ENCODE data around the gene SHOC2. TPM values are rescaled to one million over a fixed set of nuclear protein-coding genes. Genes with fewer than 3 reads are reported as not detected.

SHOC2 gene
- polyA plus RNA-seq, 5 donors = 29.4 to 43.0 (median 35.9) TPM

DNA sequence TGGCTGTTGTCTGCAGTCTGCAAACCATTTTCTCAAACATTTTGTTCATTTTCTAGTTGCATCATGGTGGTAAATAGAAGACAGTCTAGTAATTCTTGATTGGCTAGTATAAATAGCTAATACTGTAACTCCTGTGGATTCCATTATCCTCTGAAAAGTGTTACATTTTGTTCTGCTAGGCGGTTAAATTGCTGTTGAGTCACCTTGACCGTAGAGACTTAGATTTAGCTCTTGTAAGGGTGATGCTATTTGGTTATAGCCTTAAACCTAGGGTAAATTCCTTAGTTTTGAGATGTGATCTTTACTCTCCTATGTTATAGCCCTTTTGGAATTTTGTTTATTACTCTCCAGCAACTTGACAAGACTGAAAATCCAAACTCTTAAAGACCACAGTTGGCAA is 58.8 kb downstream of the SHOC2 start:
- no peak for DNase-seq

DNA sequence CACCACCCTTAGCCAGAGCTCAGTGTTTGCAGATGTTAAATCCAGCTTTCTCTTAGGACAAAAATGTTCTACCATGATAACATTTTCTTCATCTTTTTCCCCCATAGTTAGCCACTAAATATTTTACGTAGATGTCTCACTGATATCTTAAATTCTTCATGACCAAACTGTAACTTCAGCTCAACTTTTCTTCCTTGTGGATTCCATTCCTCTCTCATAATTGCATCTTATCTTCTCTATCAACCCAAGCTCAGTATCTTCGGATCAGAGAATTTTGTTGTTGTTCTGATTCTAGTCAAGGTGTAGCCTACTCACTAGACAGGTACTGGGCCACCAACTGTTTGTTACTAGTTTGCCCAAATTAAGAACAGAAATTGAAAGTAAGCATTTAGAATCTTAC is 60.2 kb downstream of the SHOC2 start:
- DNase-seq = no peak

DNA sequence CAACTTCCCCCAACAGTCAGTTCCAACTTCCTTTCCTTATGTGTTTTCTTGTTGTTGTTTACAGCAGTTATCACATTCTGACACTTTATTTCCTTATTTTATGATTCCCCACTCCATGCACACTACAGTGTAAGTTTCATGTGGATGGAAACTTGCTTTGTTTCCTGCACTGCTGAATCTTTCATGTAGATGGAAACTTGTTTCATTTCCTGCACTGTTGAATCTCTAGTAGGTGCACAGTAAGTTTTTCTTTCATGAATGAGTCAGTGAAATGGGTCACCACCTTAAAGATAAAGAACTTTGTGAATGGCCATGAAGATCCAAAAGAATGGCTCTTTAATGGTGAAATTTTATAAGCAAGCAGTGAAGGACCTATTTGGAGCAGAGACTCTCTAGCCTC is 61.4 kb downstream of the SHOC2 start:
- DNase-seq = no peak

DNA sequence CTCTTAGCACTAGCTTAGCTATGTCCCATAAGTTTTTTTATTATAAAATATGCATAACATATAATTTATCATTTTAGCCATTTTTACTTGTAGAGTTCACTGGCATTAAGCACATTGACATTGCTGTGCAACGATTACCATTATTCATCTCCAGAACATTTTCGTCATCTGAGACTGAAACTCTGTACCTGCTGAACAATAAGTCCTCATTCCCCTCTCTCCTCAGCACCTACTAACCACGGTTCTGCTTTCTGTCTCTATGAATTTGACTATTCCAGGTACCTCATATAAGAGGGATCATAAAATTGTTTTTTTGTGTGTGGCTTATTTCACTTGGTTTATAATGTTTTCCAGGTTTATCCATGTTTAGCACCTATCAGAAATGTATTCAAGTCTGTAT is 64.1 kb downstream of the SHOC2 start:
- no peak for DNase-seq

DNA sequence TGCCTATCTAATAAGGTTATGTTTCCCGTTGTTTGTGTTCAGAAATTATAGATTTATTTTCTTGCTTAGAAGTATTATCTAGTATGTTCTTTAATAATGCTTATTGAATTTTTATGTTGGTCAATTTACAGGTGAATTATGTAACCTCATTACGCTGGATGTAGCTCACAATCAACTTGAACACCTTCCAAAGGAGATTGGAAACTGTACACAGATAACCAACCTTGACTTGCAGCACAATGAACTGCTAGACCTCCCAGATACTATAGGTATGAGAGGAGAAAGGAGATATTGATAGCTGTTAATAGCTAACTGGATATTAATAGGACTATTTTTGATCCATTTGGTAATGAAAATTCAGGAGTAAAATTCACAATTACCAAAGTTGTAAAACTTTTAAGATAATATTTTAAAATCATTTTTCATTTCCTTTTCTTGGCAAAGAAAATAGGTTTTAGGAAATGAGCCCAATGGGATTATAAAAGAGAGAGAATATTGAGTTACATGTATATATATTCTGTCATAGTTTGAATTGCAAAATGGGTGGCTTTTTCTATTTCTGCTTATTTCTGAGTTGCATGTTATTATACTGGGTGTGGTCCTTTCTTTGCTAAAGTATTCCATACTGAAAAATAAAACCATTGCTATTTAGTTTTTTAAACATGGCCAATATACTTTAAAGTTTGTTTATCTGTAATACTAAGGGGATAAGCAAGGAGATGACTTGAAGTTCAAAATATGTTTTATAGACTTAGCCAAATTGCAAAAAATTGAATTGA is 66.3 kb downstream of the SHOC2 start:
- no peak for DNase-seq

DNA sequence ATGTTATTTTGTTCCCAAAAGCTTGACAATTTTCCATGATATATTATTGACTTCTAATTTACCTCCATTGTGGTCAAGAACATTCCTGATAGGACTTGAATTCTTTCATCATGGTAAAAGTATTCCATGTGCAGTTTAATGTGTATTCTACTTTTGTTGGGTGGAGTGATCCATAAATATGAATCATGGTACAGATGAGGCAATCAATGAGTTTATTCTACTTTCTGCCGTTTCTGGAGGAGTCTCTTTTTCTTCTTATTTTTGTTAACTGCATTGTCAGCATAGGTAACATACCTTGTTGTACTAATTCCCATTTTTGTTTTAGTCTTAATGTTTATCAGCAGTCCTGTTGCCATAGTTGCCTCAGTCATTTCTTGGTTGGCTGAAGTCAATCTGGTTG is 69.6 kb downstream of the SHOC2 start:
- DNase-seq = no peak

DNA sequence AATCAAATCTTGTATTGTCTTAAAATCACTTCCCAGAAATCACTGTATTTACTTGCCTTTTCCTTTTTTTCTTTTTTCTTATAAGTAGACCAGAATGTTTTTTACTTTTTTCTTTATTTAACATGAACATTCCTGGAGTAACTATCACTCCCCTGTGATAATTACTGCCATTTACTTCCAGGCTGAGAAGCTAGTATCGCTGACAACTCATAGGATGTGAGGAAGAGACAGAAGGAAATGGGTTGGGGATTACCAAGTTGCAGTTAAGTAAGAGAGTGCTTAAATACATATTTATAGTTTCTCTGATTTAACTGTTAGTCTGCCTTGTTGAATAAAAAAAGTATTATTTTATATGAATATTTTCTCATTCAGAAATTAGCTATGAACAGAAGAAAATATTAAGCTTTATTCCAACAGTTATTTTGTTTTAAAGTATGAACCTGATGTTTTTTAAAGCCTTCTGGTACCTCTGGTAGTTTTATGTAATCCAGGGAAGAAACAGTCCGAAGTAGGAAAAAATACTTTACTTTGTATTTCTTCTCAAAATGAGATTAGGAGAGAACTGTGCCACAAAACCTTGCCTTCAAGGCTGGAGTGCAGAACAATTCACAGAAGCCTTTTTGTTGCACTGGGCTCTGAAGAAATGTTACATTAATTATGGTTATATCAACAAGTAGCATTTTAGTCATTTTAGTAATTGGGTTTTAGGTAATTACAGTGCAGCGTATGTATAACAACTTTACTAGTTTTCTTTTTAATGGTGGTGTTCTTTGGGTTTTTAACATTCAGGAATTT is 72.8 kb downstream of the SHOC2 start:
- no peak for DNase-seq

DNA sequence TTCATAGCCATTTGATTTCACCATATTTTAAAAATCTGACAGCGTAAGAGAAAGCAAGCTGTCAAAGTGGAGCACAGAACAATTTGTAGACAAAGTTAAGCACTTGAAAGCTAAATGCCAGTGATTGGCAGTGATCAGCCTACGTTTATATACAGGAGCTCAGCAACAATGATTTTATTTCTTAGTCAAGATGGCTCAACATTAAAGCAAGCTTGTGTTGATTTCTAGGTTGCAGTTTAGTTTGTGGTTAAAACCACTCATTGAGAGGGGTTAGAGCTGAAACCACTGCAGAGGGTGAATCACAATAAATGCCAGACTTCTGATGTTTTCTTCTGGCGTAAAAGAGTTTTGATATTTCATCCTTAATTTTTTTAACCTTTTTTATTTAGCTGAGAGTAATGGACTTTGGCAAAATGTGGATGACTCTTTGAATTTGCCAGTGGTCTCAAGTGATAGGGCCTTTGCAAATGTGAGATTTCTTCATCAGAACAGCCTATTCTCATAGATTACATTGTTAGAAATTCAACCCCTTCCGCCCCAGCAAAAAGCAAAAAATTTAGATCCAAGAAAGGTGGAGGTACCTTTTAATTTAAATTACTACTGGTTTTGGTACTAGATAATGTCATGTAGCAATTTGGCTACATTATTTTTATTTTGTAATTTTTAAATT is 73.8 kb downstream of the SHOC2 start:
- no peak for DNase-seq

DNA sequence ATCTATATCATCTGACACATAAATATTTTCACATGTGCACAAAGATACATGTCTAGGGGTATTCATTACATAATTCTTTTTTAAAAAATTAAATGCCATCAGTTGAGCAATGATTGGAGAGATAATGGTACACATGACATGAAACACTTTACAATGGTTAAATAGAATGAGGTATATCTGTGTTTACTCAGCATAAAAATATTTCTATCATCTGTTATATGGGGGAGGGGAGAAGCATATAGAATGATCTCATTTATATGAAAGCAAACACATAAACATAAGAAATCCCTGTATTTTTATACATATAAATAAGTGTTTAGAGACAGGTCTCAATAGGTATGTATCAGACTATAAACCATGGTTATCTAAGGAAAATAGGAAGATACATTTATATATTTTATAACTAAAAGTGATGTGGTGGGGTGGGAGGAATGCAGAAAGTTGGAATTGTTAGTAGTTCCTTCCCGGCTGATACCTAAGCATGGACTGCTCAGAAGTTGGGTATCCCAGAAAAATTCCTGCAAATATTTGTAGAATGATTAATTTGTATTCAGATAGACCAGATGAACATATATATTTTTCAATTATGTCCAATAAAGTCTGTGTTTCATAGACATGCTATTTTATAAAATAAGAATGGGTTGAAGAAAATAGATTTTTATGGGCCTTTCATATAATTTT is 75.1 kb downstream of the SHOC2 start:
- DNase-seq = no peak

DNA sequence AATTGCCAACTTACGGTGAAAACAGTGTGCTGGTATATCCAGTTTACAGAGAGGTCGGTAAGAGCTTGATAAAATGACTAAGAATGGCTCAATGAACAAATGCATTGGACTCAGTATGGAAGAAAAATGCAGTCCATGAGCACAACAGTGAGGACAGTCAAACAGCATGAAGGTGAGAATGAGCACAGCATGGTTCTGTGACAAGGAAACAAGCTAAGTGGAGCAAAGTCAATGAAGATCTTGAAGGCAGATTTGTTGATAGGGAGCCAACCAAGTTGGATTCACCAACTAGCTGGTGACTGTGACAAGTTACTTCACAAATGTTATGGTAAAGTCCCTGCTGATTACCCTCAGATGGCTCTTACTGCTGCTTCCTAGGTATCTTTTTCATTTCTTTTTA is 75.9 kb downstream of the SHOC2 start:
- DNase-seq = no peak

DNA sequence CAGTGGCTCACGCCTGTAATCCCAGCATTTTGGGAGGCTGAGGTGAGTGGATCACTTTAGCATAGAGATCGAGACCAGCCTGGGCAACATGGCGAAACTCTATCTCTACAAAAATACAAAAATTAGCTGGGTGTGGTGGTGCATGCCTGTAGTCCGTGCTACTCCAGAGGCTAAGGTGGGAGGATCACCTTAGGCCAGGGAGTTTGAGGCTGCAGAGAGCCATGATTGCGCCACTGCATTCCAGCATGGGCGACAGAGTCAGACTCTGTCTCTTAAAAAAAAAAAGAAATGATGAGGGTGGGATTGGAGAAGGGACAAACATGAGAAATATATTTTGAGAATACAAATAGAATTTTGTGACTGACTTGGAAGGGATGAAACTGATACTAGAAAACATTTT is 76.9 kb downstream of the SHOC2 start:
- DNase-seq = no peak

DNA sequence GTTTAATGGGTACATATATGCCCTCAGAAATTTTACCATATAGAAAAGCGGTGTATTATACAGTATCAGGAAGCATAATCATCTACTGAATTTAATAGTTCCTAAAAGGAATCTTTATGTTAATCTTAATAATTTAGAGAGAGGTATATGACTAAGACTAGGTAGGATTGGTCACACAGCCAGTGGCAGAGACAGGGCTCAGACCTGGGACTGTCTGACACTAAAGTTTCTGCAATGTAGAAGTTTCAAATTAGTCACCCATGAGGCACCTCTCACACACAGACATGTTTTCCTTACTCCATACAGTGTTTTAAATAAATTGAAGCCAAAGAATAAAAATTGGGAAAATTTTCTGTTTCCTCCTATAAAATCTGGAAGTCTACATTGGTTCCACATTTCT is 84.6 kb downstream of the SHOC2 start:
- DNase-seq = no peak

DNA sequence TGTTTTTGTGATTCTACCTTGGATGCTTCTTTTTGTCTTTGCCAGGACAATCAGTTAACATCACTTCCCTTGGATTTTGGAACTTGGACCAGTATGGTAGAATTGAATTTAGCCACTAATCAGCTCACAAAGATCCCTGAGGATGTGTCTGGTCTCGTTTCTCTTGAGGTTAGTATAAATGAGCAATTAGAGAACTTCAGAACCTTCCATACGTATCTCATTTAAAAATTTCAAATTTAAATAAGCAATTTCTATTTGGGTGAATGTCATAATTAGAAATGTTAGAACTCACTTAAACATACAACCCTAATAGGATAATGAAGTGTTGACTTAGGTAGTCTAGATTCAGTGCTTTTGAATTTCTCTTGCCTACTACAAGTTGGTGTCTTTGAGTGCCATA is 88.1 kb downstream of the SHOC2 start:
- no peak for DNase-seq

DNA sequence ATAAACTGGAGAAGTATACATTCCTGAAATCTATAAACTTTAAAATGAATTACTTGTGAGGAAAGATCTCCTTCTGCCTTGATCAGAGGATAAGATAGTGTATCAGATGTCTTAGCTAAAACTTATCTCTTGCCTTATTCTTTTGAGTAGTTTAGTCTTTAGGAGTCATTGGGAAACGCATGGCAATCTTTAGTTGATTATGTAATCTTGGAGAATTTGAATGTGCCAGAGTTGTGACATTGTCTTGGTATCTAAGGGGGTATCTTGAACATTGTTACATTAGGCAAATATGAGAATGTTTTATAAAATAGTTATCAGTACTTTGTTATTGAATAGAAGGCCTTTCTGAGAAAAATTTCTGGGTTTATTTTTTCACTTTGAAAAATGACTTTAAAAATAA is 95.8 kb downstream of the SHOC2 start:
- no peak for DNase-seq

DNA sequence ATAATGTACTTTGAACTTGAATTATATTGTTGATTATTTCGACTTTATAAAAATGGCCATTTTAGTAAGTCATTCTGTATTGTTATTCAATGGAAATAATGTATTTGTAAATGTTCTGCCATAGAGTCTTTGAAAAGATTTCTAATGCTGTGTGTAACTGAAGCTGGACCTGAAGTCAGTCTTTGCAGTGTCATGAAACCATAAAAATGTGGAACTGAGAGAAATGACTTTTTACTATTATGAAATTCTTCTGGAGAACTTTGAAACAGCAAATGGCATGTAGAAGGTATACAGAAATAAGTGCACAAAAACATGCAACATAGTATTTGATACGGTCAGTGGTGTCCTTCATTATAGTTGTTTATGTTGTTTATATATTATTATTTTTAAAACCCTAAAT is 97.7 kb downstream of the SHOC2 start:
- DNase-seq = no peak

DNA sequence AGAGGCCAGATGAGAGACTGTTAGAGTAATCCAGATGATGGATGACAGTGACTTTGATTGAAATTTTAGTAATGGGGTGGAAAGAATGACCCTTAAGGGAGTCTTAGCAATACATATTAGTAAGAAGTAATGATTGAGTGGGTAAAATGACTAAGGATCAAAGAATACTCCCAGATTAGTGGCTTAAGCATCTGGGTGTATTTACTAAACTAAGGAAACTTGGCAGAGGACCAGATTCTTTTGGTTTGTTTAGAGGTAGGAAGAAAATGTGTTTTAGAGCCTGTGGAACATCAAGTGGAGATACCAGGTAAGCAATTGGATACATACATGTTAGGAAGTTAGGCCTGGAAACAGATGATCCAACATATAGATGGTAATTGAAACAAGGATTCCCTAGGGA is 98.6 kb downstream of the SHOC2 start:
- no peak for DNase-seq

DNA sequence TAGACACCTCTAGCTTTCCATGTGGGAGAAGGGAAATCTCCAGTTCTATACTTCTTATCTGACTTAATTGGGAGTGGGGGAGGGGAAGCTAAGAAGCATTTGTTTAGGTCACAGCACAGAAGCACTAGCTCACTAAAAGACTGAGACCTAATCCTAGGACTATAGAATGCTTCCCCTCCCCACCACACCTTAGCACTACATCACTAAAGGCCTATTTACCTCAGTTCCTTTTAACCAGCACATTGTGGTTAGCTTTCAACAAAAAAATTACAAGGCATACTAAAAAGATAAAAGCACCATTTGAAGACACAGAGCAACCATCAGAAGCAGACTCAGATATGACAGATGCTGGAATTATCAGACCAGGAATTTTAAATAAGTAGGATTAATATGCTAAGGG is 103.7 kb downstream of the SHOC2 start:
- DNase-seq = no peak

DNA sequence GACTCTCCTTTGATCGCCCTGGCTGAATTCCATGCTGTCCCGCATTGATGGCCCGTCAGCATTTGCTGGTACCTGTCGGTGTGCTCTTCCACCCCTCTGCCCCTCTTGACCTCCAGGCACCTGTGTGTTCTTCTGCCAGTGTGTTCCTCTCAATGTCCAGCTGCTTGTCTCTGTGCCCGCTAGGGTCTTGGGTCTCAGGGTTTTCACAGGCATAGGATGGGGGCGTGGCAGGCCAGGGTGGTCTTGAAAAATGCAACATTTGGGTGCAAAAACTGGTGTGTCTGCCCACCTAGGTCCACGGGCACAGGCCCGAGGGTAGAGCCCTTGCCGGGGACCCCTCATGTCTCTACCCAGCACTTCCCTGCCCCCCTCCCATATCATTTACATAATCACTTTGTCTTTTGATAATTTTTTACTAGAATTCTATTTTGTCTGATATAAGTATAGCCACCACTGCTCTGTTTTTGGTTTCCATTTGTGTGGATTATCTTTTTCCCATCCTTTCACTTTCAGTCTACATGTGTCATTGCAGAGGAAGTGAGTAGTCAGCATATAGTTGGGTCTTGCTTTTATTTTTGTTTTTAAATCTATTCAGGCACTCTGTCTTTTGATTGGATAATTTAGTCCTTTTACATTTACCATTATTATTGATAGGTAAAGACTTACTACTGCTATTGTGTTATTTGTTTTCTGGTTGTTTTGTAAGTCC is 110.8 kb downstream of the SHOC2 start:
- DNase-seq = no peak

DNA sequence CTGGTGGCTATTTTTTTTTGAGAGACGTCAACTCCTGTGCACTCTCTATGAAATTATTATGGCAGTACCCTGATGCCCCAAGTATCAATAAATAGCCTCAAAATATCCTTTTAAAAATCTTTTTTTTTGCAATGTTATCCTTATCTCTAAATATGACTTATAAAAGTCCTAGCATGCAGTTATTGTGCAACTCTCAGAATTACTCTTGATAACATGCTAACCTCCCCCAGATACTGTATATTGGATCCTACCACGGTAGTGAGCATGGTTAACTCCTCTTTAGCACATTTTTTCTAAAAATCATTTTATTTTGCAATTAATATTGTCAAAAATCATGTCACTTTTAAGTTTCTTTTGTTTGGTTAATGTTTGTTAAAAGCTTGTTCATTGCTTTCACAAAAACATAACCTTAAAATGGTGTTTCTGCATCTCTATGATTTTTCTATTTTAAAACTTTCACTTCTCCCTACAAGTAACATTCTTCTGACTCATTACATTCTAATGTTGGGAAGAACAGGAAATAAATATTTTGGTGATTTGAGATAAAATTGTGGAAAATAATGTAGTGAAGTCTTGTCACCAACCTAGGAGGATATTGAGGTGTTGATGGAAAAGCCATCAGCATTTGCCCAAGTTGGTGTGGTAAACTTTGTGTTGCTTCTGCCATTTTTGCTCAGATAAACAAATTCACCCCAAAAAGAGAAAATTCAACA is 115.3 kb downstream of the SHOC2 start:
- DNase-seq = no peak

DNA sequence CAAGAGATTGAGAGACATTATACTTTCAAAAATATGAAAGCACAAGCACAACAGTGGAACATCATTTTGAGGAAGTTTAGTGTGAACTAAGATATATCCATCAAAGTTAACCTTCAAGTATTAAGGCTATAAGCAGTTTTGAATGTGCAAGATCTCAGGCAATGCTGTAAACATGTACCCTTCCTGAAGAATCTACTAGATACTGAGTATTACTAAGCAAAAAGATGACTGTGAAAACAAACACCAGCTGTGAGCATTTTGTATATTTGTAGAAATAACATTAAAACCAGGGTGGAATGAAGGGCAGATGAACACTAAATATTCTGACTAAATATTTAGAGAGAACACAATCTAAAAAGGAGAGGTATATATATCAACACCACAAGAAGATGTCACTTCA is 116.1 kb downstream of the SHOC2 start:
- no peak for DNase-seq

DNA sequence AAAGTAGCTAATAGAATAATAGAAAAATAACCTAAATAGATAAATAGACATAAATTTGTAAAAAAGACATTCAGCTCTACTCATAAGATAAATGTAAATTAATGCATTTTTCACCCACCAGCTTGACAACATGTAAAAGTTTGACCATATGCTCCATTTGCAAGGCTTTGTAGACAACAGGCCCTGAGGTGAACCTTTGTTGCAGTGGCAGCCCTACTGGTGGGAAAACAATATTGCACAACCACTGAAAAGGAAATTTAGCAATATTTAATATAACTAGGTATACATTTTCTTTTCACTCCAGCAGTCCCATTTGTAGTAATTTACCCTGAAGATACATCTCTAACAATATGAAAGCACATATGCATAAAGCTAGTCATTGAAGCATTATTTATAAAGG is 118.5 kb downstream of the SHOC2 start:
- DNase-seq = no peak

Measured in right lung (tissue), 5 donors.